ENCODE data around the gene SEC22A.

SEC22A gene

DNA sequence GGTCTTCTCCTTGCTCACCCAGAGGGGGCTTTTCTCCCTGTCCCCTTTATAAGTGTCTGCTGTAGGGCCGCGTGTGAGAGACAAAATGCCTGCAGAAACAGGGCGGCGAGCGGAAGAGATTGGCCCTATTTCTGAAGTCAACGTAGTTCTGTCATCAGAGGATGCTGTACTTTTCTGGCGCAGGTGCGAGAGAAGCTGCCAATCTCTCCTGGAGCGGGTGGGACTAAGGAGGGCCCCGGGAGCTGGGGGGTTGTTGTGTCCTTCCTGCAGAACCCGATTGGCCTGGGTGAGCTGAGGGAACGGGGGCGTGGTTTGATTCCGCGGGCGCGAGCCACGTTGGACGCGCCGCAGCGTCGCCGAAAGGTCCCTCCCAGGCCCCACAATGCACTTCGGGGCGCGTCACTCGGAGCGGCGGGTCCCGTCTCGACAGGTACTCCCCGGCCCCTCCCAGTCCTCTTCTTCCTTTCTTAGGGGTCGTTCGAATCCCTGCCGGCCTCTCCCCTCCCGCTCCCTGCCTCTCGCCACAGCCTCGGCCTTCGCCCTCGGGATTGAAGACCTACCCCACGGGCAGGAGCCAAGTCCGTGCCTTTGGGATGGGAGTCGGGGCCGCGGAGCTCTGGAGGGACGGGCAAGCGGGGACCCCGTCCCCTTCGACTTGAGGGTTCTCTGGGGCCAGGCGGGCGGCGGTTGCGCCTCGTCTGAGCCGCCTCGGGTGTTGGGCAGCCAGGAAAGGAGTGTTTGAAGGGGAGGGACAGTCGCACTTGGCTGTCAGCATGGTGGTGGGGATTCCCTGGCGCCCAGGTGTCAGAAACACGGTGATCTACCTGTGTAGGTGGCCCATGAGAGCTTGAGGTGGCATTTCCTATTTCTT lies at the start of gene SEC22A:
Gene SEC22A (plus strand): TSS at position 387 of the 871 bp plus-strand sequence. CDS start 7,275 bp downstream, outside the sequence.
- DNase-seq (ENCODE audit: low read depth in 1 of 2, low spot score in 1 of 2): peak; percentile 82 to 95

- no peak for DNase-seq (ENCODE audit: low read depth in 1 of 2, low spot score in 1 of 2)
Measured at GRCh38 chr3:123152687-123153086, 49.1 kb upstream of the SEC22A start.

DNA sequence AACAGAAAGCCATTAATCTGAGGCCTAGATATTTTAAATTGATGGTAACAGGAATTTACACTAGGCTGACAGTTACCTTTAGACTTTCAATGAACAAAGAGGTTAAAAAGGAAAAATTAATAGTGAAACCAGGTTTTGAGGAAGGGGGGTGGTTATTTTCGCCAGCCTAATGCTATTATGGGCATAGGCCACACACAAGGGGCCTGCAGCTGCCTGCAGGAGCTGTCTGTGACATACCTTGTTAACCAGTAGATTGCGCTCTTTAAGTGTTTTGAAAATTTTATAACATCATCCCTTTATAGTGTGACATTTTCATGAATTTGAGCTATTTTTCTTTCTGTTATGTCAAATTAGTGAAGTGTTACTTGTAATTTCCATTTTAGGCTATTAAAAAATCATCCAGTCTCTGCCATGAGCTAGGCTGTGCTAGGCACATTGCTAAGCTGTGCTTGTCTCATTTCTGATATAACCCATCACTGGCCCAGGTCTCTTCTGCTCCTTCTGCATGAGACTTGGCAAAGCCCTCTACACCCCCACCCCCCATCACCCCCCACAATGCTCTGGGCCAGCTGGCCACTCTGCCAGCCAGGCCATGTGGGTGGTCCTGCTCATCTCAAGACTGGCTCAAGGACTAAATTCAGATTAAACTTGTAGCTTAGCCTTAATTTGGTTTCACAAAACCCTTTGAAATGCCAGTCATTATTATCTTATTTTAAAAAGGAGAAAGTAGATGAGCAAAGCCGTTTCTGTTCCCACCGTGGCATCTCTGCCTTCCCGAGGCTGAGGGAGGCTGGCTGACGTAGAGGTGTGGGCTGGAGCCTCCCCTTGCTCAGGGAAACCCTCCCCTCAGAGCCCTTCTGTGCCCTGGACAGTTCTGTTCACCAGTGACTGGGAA lies 48.4 kb upstream of the SEC22A start:
- no peak for DNase-seq (ENCODE audit: low read depth in 1 of 2, low spot score in 1 of 2)

DNA sequence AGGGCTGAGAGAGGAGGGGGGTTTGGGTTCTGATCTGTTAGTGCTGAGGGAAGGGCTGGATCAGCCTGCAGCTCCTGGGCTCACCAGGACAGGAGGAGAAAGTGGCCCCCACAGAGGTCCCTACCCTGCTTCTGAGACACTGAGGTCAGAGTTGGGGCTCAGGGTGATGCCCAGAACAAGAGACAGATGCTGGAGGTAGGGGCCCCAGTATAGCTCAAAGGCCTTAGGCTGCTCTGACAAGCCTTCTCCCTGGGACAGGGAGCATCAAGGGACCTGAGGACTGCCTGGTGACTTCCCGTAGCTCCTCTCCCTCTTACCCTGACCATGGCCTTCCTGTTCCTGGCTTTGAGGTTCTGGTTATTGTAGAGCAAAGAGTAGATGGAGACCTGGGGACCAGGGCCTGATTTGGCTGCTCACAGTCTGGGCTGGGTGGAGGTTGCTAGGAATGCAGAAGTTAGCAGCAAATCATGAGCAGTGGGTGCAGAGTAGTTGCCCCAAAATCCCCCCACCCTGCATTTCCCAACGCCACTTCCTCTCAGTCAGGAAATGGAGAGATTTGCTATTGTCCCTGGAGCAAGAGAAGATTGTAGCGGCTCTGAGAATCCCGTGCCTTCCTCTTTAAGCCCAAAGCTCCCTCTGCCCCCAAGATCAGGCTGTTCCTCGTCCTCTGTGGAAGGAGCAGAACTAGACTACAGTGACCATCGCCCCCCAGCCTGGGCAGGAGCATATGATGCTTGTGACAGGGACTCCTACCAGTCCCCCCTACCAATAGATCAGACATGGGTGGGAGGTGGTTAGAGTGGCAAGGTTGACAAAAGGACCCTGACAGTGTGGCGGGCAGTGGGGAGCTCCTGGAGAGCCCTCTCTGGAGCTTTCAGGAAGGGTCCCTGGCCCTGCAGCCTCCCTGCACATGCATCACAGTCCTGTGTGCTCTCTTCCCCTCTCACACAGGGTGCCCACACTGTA lies 47.4 kb upstream of the SEC22A start:
- no peak for DNase-seq (ENCODE audit: low read depth in 1 of 2, low spot score in 1 of 2)

DNA sequence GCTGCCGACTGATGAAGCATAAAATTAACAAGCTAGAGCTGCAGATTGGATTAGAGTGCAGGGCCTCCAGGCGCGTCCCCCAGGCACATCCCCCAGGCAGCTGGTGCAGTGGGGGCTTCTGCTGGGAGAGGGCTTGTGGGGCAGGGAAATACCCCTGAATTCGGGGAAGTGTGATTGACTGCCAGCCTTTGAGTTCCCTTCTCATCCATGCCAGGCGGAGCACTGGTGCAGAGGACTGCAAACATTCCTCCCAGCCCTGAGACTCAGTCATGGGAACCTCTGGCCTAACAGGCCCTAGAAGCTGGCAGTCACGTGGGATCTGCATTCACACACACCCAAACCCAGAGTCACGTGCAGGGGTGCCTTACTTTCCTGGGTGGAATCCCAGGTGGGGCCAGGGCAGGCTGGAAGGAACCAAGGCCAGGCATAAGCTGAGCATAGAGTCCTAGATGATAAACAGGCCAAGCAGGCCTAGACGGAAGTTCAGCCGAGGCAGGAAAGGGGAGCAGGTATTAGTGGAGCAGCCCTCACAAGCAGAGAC lies 46.2 kb upstream of the SEC22A start:
- DNase-seq (ENCODE audit: low read depth in 1 of 2, low spot score in 1 of 2): no peak

DNA sequence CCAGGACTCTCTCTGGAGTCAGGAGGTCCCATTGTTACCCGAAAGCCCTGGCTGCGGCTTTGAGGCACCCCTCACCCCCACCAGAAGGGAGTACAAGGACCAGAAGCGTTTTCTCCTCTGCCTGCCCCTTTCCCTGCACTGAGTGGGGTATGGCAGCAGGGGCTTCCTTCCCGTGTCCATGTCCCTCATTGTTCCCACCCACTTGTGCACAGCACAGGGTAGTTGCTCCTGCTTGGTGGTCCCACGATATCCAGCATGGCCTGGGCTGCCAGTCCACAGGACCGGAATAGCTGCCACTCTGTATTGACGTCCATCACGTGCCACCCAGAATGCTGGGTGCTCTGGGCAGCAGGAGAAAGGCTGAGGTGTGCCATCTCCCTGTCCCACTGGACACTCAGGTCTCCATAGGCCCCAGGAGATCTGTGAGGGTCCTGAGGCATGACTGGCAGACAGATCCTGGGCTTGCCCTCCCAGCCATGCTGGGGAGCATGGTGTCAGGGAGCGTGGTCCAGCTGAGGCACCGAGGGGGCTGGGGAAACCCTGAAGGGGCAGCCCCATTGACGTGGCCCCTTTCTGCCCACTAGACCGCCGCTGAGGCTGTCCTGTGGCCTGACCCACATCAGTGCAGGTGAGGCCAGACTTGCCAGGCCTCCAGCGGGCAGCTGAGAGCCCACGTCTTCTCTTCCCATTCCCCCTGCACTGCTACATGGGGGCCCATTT lies 45.3 kb upstream of the SEC22A start:
- no peak for DNase-seq (ENCODE audit: low read depth in 1 of 2, low spot score in 1 of 2)

DNA sequence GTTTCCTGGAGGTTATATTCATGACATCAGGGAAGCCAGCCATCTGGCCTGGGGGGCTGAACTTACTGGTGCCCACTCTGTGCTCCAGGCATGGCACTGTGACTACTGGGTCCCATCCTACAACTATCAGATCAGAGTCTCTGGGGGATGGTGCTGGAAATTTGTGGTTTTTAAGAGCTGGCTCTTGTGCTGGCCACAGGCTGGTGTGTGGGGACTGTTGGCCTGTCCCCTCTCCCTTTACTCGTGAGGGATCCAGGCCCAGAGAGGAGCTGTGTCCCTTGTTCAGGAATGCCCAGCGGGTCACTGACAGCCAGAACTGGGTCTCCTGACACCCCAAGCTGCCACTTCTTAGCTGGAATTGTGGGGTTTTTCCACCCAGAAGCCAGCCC lies 44.5 kb upstream of the SEC22A start:
- DNase-seq (ENCODE audit: low read depth in 1 of 2, low spot score in 1 of 2): no peak

DNA sequence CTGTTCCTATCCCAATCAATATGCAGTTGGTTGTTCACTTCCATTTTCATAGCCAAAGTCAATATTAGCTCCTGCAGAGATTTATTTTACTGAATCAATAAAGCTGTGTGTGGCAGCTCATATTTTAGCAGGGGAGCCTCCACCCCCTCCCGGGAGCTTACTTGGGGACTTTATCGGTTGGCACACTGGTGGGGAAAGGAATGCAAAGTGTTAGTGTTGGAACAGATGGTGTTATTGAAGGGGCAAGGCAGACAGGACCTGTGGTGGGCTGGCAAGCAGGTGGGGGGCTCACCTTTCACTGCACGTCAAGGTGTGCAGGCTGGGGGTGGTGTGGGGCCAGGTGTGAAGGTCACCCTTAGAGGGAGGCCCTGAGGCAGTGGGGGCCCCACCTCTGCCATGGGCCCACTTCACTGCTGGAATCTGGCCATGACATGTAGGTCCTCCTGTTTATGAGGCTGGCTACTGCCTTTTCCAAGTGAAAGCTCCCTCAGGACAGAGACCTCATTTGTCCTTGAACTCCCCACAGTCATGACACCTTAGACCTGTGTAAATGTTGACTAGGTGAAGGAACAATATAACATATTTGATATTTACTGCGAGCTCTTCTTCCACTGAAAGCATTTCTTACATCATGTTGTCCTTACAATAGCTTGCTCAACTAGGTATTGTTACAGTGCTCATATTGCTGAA lies 44.0 kb upstream of the SEC22A start:
- no peak for DNase-seq (ENCODE audit: low read depth in 1 of 2, low spot score in 1 of 2)

- no peak for DNase-seq (ENCODE audit: low read depth in 1 of 2, low spot score in 1 of 2)
Measured at GRCh38 chr3:123158330-123158729, 43.4 kb upstream of the SEC22A start.

DNA sequence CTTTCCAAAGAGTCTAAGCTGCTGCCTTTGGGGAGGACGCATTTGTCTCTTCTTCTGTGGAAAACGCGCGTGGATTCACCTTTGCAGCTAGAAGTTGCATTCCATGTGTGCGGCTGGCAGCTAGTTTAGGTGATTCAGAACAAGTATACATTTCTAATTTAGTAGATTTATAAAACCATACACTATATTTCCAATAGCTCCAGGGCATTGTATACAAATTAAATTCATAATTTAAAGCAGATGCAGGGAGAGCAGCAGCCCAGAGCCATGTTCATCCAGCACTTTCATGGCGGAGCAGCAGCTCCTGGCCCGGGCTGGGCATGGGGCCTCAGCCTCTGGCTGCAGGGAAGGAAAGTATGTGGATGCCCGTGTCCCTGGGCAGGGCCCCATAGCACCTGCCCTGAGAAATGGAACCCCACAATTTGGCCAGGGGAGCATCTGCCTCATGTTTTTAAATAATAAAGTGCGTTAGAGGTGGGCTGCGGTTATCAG lies 42.8 kb upstream of the SEC22A start:
- DNase-seq (ENCODE audit: low read depth in 1 of 2, low spot score in 1 of 2): no peak

DNA sequence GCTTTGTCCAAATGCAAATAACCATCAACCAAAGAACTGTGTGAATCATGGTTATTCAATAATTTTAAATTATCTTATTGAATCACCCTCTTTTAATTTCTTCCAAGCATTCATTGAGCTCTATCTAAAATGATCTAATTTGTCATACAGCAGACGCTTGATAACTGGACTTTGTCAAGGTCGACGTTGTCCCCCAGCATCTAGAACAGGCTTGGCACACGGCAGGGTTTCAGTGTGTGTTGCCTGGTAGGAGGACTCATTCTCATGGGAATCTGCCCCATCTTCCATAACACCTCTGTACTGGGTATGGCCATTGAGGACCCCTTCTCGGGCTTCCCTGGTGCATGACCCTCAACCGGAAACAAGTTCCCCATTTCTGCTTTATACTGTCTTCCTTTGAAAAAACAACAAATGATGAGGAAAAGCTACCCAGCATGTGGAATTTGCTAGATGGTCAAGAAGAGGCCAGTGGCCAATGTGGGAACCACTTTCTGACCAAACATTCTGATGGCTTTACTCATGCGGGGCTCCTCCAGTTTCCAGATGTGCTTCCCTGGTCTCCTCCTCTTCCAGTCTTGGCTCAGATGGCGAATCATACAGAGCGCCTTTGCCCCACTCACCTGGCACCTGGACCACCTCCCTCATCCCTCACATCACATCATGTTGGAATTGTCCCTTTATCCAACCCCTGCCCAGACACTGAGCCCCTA lies 41.7 kb upstream of the SEC22A start:
- DNase-seq (ENCODE audit: low read depth in 1 of 2, low spot score in 1 of 2): no peak

DNA sequence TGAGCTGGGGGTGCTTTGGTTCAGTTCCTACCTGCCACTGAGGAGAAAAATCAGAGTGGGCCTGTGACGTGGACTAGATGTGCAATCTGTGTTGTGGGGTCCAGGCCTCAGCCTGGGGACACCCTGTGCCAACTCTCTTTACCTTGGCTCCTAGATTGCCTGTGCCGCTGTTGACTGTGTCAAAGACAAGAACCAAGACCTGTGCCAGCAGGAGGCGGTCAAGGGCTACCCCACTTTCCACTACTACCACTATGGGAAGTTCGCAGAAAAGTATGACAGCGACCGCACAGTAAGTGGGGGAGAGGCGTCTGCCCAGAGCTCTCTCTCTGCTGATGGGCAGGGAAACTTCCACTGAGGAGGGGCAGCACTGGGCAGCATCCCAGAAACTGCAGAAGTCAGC lies 40.6 kb upstream of the SEC22A start:
- DNase-seq (ENCODE audit: low read depth in 1 of 2, low spot score in 1 of 2): no peak

GRCh38 chr3:123163141-123163540 lies 38.6 kb upstream of the SEC22A start:
- DNase-seq (ENCODE audit: low read depth in 1 of 2, low spot score in 1 of 2): no peak

- DNase-seq (ENCODE audit: low read depth in 1 of 2, low spot score in 1 of 2): no peak
Measured at GRCh38 chr3:123165163-123165562, 36.6 kb upstream of the SEC22A start.

GRCh38 chr3:123167686-123168085 lies 34.1 kb upstream of the SEC22A start:
- no peak for DNase-seq (ENCODE audit: low read depth in 1 of 2, low spot score in 1 of 2)

GRCh38 chr3:123168122-123168521 lies 33.6 kb upstream of the SEC22A start:
- DNase-seq (ENCODE audit: low read depth in 1 of 2, low spot score in 1 of 2): no peak

- no peak for DNase-seq (ENCODE audit: low read depth in 1 of 2, low spot score in 1 of 2)
Measured at GRCh38 chr3:123168605-123169004, 33.1 kb upstream of the SEC22A start.

DNA sequence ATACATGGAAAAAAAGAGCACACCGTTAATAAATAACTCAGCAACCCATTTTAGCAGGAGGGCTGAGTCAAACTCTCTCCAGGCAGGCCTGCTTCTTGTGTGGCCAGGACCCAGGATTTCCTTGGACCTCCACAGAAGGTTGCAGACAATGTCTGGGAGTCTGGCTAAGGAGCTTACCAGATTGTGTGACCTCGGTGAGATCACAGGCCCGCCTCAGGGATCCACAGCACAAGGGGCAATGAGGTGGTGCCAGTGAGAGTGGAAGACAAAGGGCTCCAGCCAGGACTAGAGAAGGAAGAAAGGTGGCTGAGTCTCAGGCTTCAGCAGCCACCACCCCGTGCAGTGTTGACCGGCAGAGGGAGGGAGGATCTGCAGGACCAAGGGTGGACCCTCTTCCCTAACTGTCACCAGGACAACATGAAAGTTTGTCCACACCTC lies 32.2 kb upstream of the SEC22A start:
- DNase-seq (ENCODE audit: low read depth in 1 of 2, low spot score in 1 of 2): no peak

DNA sequence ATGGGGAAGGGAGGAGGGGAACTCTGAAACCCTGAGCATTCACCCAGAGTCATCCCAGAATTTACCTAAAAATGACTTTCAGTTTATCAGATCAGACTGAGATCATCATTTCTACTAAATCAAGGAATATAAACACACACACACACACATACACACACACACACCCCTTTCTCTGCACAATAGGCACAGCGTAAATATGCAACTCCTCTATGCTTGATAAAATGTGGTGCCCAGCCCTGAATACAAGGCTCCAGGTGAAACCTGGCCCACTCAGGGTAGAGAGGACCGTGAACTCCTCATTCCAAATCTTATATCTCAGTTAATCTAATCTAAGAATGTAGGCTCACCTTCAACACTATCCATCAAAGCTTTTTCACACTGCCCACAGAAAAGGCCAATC lies 31.8 kb upstream of the SEC22A start:
- DNase-seq (ENCODE audit: low read depth in 1 of 2, low spot score in 1 of 2): no peak

Data from activated CD4-positive, alpha-beta T cell treated with anti-CD3 and anti-CD28 coated beads, Interleukin-2, amount 50 U/mL, for 24 hours (primary cell).